HG03097 (cell line): Measurements from ENCODE around the gene METTL16.

Experiments used
- ATAC-seq: cut with Tn5 transposase; IDR thresholded peaks from one replicate; pipeline ENCODE4 v1.9.1; 2021; ENCODE audit not compliant: unreplicated experiment, low FRiP score

Gene METTL16

DNA sequence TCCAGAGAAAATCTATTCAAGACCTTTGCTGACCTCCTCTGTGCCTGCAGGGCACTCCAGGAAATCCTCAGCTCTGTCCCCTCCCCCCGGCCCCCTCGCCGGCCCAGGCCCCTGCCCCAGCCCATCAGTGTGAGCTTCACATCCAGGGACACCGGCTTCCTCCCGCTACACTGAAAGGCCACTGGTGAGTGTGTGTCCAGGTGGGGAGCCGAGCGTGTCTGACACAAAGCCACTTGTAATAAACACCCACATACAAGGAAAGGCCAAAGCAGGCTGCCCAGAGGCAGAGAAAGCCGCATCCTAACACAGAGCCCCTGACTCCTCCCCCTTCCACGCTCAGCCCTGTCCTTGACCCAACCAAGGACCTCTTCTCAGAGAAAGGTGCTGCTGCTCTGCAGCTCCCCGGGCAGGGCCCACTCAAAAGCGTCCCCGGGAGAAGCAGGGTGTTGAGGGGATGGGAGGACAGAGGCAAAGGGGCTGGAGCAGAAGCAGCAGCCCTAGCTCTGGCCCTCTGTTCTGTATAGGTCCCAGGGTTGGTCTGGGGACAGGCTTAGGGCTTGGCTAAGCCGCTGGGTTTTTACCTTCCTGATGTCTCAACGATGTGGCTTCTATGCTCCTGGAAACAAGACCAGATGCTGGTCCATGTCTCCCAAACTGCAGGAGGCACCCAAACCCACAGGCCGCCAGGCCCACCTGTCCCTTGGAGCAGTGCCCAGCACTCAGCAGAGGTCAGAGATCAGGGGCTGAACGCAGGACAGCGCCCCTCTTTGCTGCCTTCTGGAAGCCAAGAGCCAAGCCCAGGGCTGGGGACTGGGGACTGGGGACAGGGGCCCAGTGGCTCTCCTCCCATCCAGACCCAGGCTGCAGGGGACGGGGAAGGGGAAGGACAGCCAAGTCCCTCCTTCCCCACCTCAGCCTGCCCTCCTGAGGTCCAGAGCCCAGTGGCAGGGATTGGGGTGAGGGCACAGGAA, 126.2 kb downstream of the METTL16 start:
- ATAC-seq, result no peak

DNA sequence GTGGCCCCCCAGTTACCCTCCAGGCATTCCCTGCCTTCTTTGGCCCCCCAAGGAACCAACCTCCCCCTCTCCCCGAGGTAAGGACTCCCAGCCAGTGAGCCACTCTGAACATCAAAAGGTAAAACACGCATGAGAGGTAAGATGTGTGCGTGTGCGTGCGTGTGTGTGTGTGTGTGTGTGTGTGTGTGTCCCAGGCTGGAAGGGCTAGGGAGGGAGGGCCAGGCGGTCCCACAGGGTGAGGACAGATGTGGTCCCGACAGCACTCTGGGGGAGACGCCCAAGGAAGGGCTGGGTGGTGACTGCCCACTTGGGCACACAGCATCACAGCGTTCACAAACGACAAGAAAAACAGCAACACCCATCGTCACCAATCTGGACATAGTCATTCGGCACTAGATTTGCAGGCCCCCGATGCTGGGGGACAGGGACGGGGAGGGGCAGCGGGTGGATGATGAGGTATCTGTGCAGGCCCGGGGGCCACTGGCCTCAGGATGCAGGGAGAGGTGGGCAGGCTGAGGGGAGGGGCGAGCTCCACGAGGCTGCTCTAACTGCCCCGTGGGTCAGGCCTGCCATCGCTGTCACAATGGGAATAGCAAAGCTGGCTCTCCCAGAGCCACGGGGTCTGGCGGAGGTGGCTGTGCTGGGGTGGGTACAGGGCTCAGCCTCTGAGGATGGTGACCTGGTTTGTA, 127.1 kb downstream of the METTL16 start:
- no peak for ATAC-seq

DNA sequence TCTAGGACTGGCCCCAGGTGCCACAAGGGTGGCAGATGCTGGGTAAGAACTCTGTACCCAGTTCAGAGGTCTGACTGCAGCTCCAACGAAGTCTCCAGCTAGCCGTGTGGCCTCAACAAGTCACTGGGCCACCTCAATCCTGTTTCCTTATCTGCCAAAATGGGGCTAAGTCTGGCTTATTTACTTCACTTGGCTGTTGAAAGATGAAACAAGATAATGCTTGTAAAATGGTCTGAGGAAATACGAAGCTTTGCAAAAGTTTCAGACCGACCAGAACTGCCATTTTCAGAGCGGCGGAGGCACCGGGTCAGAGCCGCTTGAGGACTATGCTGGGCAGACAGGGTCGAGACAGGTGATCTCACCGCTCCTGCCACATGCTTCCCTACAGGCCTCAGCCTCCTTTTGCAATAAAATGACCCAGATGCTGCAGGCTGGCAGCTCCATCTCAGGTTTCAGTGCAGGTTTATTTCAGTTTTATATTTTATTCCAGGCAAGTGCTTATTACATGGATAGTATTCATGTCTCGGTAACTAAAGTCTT, 128.0 kb downstream of the METTL16 start:
- ATAC-seq, result no peak

DNA sequence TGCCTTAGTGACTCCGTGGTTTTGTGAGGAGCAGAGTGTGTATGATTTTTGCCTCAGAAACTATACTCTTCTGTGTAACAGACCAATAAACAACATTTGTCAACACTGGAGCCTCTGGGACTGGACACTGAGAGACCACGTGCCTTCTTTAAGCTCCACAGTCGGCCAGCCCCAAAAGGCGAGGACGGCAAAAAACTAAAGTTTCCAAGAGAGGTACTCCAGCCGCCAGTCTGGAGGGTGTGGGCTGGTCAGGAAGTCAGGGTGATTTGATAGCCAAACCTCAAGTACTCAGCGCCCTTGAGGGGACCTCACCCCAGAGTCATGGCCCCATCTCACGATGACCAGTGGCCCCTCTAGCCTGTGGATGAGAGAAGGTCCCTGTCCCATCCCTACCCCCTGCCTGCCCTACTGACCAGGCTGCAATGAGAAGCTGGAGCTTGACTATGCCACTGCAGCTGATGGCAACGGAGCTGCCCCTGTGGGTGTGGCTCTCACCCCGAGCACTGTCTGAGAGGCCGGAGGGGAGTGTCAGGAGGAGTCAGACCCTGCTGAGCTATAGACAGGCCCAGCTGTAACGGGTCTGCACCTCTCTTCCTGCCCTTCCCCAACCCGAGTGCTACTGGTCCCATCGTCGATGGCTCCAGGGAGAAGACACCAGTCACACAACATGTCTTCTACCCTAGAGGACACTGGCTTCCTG, 130.6 kb downstream of the METTL16 start:
- no peak for ATAC-seq

DNA sequence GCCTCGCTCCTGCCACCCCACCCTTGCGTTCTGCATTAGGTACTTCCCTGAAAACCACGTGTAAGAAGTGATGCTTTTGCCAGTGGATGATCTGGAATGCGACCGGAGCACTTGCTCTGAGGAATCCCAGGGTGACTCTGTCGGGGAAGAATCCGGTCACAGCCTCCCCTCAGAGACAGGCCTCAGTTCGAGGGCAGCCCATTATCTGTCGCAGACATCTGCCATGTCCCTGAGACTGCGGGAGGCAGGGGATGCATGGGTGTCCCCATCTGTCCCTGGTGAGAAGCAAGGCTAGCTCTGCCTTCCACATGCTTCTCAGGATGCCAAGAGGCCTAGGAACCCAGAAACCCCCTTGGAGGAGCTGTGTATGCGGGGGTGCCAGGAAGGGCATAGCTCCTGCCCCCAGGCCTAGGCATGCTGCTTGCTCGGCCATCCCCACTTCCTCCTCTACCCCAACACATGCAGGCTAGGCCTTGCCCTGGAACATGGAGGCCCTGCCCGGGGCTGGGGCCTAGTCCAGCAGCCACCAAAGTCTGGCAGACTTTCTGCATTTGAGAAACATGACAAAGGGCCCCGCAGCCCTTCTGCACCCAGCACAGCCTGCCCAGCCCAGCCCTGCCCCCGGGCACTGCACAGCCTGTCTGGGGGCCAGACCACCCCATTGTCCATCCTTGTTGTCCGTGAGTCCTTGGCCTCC, 131.3 kb downstream of the METTL16 start:
- ATAC-seq, result no peak

DNA sequence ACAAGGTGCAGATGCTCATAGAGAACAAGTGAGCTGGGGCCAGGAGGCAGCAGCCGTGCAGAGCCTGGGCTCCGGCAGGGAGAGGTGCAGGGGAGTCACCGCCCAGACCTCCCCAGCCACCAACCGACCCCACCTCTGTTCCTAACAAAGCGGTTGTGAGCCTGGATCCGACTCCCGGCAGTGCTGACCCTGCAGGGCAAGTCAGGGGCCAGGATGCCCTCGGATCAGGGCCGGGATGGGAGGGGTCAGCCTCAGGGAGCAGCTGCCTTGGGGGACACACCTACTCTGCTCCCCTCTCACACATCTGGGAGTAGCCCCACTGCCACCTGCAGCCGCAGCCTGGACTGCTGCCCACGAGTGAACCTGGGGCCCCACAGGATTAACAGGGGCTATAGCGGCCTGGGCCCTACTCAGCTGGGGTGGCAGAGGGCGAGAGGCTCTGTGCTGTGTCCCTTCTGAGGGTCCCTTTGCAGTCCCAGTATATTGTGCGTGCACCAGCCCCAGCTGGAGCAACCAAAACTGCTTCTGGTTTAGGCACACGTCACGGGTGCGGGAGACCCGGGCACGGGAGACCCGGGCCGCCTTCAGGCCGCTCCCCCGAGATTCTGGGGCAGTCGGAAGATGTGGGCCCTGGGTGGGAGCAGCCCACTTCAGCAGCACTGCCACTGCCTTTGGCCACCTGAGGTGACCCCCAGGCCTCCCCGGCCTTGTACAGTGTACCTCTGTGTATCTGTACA, 132.0 kb downstream of the METTL16 start:
- no peak for ATAC-seq

DNA sequence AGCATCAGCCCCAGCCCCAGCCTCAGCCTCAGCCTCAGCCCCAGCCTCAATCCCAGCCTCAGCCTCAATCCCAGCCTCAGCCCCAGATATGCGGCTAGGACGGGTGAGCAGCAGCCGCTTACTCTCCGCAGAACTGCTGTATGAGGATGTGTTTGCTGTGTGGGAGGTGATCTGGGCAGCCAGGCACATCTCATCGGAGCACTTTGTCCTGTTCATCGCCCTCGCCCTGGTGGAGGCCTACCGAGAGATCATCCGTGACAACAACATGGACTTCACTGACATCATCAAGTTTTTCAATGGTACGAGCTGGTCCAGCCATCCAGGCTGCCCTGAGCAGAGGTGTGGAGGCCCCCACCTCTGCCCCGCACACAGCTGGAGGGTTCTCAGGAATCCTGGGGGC, 132.8 kb downstream of the METTL16 start:
- no peak for ATAC-seq

DNA sequence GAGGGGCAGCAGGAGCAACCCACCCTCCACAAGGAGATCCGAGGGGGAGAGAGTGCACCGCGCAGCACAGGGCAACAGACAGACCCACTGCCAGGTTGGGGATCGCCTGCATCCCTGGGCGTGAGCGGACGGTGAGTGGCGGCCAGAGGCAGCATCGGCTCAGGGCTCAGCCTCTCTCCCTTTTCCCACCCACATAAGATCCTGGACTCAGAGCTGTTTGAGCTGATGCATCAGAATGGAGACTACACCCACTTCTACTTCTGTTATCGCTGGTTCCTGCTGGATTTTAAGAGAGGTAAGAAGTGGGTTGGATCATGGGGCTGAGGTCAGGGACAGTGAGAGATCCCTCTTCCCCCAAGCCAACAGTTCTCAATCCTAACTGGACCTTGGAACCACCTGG, 134.0 kb downstream of the METTL16 start:
- ATAC-seq, result no peak

DNA sequence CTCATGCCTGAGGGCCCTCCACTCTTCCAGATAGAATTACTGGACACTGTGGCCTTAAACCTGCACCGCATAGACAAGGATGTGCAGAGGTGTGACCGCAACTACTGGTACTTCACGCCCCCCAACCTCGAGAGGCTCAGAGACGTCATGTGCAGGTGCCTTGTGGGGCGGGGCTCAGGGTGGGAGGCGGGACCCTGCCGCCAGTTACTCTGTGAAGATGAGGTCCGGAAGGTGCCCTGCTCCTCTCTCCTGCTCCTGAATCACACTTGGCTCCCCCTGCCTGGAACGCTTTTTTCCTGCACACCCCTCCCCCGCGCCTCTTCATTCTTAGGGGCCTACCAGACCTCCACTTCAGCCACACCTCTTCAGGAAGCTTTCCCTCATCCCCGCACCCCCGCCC, 135.6 kb downstream of the METTL16 start:
- ATAC-seq, result no peak

DNA sequence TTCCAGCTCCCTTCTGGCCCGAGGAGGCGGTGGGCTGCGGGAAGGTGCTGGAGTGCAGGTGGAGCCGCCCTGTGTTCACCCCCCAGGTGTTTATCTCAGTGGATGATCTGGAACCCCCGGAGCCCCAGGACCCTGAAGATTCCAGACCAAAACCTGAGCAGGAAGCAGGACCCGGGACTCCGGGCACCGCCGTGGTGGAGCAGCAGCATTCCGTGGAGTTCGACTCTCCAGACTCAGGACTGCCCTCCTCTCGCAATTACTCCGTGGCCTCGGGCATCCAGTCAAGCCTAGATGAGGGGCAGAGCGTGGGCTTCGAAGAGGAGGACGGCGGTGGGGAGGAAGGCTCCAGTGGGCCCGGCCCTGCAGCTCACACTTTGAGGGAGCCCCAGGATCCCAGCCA, 136.3 kb downstream of the METTL16 start:
- ATAC-seq, result no peak

DNA sequence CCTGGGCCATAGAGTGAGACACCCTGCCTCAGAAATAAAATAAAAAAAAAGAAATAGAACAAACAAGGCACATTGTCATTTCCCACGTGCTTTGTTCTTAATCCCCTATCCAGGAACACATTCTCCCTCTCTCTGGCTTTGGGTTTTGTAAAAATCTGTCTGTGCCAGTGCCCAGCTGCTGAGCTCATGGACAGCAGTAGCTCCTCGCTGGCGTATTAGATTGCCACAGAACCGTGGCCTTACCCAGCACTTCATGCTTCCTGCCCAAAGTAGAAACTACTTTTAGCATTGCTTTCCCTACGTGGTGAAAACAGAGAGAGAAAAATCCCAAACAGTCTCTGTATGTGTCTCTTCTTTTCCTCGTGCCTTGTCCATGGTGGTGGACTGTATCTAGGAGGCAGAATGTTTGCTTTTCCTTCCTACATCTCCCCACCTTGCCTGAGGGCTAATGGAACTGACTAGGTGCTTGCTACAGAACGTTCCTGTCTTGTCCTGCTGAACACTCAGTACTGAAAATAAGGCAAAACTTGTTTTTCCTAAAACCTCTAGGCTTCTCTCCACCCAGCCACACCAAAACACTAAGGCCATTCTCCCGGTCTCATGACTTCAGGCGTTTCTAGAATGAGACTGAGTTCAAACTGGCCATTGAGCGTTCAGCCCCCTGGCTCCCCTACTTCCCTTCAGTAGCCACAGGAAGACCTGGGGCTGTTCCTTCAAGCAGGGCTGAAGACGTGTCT, 137.0 kb downstream of the METTL16 start:
- ATAC-seq, result no peak

DNA sequence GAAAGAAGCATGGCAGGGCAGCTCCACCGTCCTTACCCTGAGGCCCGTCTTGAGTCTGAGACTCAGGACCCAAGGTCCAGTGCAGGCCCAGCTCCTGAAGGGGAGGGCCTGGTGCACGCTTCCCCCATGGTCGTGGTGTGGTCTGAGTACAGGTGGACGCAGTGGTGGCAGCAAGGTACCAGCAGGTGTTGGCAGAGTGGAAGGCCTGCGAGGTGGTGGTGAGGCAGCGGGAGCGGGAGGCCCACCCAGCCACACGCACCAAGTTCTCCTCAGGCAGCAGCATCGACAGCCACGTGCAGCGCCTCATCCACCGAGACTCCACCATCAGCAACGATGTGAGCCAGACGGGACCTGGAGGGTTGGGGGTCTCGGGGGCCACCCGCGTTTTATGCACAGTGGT, 138.5 kb downstream of the METTL16 start:
- ATAC-seq, result no peak

DNA sequence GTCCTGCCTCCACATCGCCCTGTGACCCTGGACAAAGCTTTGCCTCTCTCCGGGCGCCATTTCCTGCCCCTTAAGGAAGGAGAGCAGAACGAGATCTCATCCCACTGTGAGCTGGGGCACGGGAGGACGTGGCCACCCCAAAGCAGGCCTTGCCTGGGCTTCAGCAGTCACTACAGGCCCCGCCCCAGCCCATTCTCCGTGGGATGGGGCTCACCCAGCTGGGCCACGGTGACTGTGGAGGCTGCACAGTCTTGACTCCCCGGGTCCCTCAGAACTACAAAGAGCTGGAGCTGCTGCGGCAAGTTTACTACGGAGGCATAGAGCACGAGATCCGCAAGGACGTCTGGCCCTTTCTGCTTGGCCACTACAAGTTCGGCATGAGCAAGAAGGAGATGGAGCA, 139.0 kb downstream of the METTL16 start:
- no peak for ATAC-seq

DNA sequence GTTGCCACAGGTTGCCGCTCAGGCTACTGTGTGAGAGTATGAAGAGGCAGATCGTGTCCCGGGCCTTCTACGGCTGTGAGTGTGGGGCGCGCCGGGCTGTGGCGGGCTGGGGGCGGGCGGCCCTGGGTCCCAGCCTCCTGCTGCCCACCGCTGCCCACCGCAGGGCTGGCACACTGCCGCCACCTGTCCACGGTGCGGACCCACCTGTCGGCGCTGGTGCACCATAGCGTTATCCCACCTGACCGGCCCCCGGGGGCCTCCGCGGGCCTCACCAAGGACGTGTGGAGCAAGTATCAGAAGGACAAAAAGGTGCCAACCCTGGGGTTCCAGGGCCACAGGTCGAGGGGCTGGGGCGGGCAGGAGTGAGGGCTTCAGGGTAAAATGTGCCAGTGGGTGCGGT, 139.5 kb downstream of the METTL16 start:
- no peak for ATAC-seq

DNA sequence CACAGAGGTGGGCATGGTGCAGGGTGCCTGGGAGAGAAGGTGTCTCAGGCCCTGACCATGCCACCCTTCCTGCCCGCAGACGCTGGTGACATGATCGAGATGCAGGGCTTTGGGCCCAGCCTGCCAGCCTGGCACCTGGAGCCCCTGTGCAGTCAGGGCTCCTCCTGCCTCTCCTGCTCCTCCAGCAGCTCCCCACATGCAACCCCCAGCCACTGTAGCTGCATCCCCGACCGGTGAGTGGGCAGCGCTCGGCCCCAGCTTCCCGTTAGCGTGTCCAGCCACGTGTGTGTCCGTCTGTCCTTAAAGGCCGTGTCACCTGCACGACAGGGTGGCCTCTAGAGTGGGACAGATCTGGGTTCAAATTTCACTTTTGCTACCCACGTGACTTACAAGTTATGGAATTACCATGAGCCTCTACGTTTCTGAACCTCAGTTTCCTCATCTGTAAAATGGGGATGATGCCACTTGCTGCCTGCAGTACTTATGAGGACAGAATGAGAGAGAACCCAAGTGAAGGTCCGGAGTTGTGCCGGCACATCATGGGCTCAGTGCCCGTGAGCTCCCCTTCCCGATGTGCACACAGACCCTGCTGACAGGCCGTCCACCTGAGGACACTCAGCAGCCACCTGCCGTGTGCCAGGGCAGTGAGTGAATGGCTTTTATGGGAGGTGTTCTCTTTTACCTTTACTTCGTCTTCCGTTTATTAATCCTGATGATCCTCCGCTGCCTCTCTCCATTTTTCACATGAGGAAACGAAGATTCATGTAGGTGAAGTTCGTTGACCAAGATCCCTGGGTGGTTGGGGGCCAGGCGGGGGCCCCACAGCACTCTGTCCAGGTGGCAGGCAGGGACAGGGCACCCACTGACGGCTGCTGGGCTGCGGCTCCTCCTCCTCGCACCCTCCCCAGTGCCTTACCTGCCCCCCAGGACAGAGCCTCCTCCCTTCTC, 140.2 kb downstream of the METTL16 start:
- no peak for ATAC-seq

DNA sequence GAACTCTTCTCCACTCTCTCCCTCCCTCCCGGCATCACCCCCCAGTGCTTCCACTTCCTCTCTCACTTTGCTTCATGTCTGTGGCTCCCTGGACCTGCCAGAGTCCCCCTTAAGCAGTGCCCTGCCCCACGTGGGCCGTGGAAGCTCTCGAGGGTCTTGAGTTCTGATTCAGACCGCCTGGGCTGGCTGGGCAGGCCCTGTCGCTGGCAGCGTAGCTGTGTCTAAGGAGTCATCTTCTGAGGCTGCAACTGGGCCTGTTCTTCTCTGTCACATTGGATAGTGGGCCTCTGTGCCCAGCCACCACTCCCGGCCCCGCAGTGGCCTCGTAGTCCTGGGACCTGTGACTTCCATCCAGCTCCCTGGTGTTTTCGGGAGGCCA, 141.5 kb downstream of the METTL16 start:
- ATAC-seq, result no peak

DNA sequence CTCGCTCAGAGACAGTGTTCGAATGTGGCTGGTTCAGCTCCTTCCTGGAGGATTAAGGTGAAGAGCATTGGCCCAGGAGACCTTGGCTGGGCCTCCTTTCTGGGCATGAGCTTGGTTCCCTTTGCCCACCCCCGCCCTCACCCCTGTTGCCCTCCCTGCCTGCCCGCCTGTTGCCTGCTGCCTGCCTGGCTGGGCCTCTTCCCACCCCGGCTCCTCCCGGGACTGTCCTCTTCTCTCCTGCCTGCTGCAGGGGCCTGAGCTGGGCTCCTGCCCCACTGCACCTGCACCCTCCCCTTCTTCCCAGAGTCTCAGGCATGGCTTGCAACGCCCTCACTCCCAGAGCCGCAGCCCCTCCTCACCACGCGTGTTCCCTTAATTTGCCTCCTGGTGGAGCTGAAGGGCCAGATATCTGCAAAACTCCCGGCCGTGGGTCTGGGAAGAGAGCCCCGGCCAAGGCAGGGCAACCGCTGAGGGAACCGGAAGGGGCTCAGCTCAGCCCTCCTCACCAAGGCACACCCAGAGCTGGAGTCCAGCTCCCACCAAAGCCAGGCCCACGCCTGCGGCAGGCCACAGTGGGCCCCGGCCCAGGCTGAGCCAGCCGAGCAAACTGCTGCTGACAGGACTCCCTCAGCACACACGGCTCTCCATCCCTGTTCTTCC, 142.0 kb downstream of the METTL16 start:
- no peak for ATAC-seq

DNA sequence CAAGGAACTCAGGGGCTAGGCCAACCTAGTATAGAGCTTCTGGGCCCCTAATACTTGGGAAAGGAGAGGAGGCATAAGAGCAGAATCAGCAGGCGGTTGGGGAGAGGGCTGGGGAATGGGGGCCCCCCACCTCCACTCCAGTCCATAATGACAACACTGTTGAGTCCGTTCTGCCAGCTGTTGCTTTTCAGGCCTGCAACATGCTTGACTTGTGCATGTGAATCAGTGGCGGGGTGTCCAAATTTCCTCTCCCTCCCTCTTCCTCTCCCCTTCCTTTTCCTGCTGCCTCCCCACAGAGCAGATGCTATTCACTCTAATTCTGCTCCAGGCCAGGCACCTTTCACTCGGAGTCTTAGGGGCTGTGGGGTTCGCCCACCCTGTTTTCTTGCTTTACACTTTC, 142.6 kb downstream of the METTL16 start:
- ATAC-seq, result no peak
